Measurements from ENCODE around the gene RAB11FIP4. TPM values are rescaled to one million over a fixed set of nuclear protein-coding genes. Genes with fewer than 3 reads are reported as not detected.

Gene RAB11FIP4
- total and polyA plus RNA-seq, 2 of the 13 experiments (the other 11 are each of a cell fraction or from before 2014, with no cell fraction given): 28.0 to 89.3 TPM

DNA sequence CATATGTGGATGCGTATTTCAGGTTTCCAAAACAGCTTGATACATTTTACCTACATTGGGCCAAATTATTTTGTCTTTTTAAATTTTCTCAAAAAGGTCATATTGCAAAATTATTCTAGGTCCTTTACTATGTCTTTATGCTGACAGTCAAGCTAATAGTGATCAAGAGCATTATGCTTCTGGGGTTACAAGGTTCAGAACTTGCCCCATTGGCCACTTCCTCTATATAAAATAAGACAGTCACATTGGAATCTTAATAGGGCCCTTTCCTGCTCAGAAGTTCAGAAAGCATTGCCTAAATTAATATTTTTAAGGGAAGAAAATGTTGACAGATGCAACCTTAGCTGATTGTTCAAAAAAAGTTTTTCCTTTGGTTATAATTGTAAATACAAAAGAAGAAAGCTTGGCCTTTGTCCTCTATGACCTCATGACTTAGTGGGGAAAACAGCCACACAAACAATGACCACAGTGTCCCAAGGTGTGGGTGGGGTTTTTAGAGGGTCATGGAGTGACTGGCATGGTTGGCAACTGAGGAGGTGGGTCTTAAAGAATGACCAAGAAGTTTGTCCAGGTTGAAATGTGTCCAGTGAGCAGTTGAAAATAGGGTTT is 11.8 kb upstream of the RAB11FIP4 start (continued):
- TF ChIP-seq, protein P1, sequence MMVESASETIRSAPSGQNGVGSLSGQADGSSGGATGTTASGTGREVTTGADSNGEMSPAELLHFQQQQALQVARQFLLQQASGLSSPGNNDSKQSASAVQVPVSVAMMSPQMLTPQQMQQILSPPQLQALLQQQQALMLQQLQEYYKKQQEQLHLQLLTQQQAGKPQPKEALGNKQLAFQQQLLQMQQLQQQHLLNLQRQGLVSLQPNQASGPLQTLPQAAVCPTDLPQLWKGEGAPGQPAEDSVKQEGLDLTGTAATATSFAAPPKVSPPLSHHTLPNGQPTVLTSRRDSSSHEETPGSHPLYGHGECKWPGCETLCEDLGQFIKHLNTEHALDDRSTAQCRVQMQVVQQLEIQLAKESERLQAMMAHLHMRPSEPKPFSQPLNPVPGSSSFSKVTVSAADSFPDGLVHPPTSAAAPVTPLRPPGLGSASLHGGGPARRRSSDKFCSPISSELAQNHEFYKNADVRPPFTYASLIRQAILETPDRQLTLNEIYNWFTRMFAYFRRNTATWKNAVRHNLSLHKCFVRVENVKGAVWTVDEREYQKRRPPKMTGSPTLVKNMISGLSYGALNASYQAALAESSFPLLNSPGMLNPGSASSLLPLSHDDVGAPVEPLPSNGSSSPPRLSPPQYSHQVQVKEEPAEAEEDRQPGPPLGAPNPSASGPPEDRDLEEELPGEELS (CRISPR knock-in tag; IDR thresholded peaks at IDR 0.05): no peak
- no peak for TF ChIP-seq ZNF333 (CRISPR knock-in tag; IDR thresholded peaks at IDR 0.05; ENCODE audit: borderline replicate concordance)
- no peak for TF ChIP-seq KLF16 (CRISPR knock-in tag; IDR thresholded peaks at IDR 0.05)
- no peak for TF ChIP-seq FOXK2 (IDR thresholded peaks at IDR 0.05)
- TF ChIP-seq ZNF234 (CRISPR knock-in tag; conservative IDR thresholded peaks at IDR 0.05): no peak
- peak; percentile 45; the same call in 1 of the 2 replicates for TF ChIP-seq CREB1 (IDR thresholded peaks at IDR 0.05)
- TF ChIP-seq CREB1 (CRISPR knock-in tag; IDR thresholded peaks at IDR 0.05): no peak
- TF ChIP-seq ASH2L (IDR thresholded peaks at IDR 0.05; ENCODE audit: insufficient read length, low read depth, low read length): peak; percentile 50
- TF ChIP-seq ZFP37 (CRISPR knock-in tag; IDR thresholded peaks at IDR 0.05; ENCODE audit: borderline replicate concordance): no peak
- TF ChIP-seq NR2F1 (CRISPR knock-in tag; IDR thresholded peaks at IDR 0.05): 0 out of 4 replicates have a peak, but pooled peaks of 1 of the 2 experiments have one; percentile 16
- TF ChIP-seq, protein P2, sequence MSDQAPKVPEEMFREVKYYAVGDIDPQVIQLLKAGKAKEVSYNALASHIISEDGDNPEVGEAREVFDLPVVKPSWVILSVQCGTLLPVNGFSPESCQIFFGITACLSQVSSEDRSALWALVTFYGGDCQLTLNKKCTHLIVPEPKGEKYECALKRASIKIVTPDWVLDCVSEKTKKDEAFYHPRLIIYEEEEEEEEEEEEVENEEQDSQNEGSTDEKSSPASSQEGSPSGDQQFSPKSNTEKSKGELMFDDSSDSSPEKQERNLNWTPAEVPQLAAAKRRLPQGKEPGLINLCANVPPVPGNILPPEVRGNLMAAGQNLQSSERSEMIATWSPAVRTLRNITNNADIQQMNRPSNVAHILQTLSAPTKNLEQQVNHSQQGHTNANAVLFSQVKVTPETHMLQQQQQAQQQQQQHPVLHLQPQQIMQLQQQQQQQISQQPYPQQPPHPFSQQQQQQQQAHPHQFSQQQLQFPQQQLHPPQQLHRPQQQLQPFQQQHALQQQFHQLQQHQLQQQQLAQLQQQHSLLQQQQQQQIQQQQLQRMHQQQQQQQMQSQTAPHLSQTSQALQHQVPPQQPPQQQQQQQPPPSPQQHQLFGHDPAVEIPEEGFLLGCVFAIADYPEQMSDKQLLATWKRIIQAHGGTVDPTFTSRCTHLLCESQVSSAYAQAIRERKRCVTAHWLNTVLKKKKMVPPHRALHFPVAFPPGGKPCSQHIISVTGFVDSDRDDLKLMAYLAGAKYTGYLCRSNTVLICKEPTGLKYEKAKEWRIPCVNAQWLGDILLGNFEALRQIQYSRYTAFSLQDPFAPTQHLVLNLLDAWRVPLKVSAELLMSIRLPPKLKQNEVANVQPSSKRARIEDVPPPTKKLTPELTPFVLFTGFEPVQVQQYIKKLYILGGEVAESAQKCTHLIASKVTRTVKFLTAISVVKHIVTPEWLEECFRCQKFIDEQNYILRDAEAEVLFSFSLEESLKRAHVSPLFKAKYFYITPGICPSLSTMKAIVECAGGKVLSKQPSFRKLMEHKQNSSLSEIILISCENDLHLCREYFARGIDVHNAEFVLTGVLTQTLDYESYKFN (CRISPR knock-in tag; conservative IDR thresholded peaks at IDR 0.05): peak; percentile 56
- TF ChIP-seq JUN (CRISPR knock-in tag; IDR thresholded peaks at IDR 0.05): peak; percentile 47; the same call in 1 of the 2 replicates
- TF ChIP-seq, protein P3, sequence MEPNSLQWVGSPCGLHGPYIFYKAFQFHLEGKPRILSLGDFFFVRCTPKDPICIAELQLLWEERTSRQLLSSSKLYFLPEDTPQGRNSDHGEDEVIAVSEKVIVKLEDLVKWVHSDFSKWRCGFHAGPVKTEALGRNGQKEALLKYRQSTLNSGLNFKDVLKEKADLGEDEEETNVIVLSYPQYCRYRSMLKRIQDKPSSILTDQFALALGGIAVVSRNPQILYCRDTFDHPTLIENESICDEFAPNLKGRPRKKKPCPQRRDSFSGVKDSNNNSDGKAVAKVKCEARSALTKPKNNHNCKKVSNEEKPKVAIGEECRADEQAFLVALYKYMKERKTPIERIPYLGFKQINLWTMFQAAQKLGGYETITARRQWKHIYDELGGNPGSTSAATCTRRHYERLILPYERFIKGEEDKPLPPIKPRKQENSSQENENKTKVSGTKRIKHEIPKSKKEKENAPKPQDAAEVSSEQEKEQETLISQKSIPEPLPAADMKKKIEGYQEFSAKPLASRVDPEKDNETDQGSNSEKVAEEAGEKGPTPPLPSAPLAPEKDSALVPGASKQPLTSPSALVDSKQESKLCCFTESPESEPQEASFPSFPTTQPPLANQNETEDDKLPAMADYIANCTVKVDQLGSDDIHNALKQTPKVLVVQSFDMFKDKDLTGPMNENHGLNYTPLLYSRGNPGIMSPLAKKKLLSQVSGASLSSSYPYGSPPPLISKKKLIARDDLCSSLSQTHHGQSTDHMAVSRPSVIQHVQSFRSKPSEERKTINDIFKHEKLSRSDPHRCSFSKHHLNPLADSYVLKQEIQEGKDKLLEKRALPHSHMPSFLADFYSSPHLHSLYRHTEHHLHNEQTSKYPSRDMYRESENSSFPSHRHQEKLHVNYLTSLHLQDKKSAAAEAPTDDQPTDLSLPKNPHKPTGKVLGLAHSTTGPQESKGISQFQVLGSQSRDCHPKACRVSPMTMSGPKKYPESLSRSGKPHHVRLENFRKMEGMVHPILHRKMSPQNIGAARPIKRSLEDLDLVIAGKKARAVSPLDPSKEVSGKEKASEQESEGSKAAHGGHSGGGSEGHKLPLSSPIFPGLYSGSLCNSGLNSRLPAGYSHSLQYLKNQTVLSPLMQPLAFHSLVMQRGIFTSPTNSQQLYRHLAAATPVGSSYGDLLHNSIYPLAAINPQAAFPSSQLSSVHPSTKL (CRISPR knock-in tag; IDR thresholded peaks at IDR 0.05): 0 out of 2 replicates have a peak, but pooled peaks have one; percentile 17

Data from HepG2 (cell line).